DND-41 (cell line): ENCODE measurements around the gene IFT43.

Experiments used
- ATAC-seq: fragments of 200-7000 bp; cut with Tn5 transposase; 3 replicates; pipeline ENCODE4 v1.9.1; 2021; ENCODE audit warnings: low read depth; ENCODE audit not compliant: insufficient read depth
- DNase-seq: peaks from one replicate; pipeline ENCODE4 v3.0.0-alpha.2; 2020
- H2AFZ ChIP-seq: 2 replicates; pipeline ENCODE4 v1.6.0; 2012; ENCODE audit warnings: low read depth, low read length
- H3K27ac ChIP-seq: 2 replicates; pipeline ENCODE4 v1.5.1; 2012; ENCODE audit warnings: low read length, inconsistent platforms
- H3K27me3 ChIP-seq: fragments of 200-600 bp; sonication (generic); 2 replicates; pipeline ENCODE4 v1.6.0; 2012; ENCODE audit warnings: low read length, mild to moderate bottlenecking, inconsistent platforms; ENCODE audit not compliant: insufficient read depth, poor library complexity
- H3K36me3 ChIP-seq: 2 replicates; pipeline ENCODE4 v1.5.1; 2012; ENCODE audit warnings: low read length, inconsistent platforms; ENCODE audit not compliant: insufficient read depth
- H3K4me1 ChIP-seq: 2 replicates; pipeline ENCODE4 v1.5.1; 2012; ENCODE audit warnings: mild to moderate bottlenecking, low read length; ENCODE audit not compliant: insufficient read depth
- H3K4me2 ChIP-seq: 2 replicates; pipeline ENCODE4 v1.6.0; 2012; ENCODE audit warnings: mild to moderate bottlenecking, moderate library complexity, low read length, inconsistent platforms; ENCODE audit not compliant: insufficient read depth
- H3K4me3 ChIP-seq, 2 experiments: fragments of 200-600 bp in 1 of 2; shearing (Covaris generic) in 1 of 2; 2 replicates each; pipeline ENCODE4 v1.5.1; 2012 to 2016; ENCODE audit warnings: inconsistent platforms in 2 of 2, low read length in 2 of 2, mild to moderate bottlenecking in 2 of 2, low read depth in 1 of 2, moderate library complexity in 1 of 2
- H3K79me2 ChIP-seq: 2 replicates; pipeline ENCODE4 v1.6.0; 2012; ENCODE audit warnings: low read length, inconsistent platforms; ENCODE audit not compliant: insufficient read depth
- H3K9ac ChIP-seq: 2 replicates; pipeline ENCODE4 v1.6.0; 2012; ENCODE audit warnings: low read depth, mild to moderate bottlenecking, inconsistent platforms, low read length, moderate library complexity
- H3K9me3 ChIP-seq: 2 replicates; pipeline ENCODE4 v1.5.1; 2012; ENCODE audit warnings: low read length, moderate library complexity, mild to moderate bottlenecking, inconsistent platforms; ENCODE audit not compliant: insufficient read depth, severe bottlenecking
- H4K20me1 ChIP-seq: 2 replicates; pipeline ENCODE4 v1.6.0; 2012; ENCODE audit warnings: low read length; ENCODE audit not compliant: insufficient read depth
- EZH2 ChIP-seq: IDR thresholded peaks from 3 replicates; pipeline ENCODE4 v1.6.1; 2012; ENCODE audit warnings: borderline replicate concordance, low read depth, mild to moderate bottlenecking, moderate library complexity, low read length, inconsistent platforms; ENCODE audit not compliant: severe bottlenecking
- TF ChIP-seq, protein P1 (sequence below): IDR thresholded peaks from 2 replicates; pipeline ENCODE4 v1.5.1; 2012; ENCODE audit warnings: borderline replicate concordance, low read length, moderate library complexity, mild to moderate bottlenecking; ENCODE audit not compliant: poor library complexity, severe bottlenecking; ENCODE audit errors: extremely low read depth

The IFT43 gene

DNA sequence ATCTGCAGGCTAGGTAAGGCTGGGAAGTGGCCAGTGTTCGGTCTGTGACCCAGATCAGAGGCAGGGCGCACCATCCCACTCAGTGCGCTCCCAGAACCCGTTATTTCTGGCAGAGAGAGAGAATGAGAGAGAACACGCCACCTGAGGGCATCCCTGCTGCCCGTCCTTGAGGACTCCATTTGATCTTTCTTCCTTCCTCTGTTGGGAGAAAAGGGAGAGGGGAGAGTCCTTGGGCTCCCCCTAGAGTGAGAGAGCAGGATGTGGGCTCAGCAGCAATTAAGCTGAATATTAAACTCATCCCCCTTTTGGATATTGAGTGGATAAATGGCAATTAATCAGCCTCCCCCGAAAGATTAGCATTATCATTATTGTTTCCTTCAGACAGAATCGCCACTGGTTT, 70.6 kb downstream of the IFT43 start:
- ATAC-seq (peak; percentile 62; the same call in 2 of the 3 replicates), DNase-seq (peak; percentile 12)
- no peak overlapping the region for H2AFZ ChIP-seq

DNA sequence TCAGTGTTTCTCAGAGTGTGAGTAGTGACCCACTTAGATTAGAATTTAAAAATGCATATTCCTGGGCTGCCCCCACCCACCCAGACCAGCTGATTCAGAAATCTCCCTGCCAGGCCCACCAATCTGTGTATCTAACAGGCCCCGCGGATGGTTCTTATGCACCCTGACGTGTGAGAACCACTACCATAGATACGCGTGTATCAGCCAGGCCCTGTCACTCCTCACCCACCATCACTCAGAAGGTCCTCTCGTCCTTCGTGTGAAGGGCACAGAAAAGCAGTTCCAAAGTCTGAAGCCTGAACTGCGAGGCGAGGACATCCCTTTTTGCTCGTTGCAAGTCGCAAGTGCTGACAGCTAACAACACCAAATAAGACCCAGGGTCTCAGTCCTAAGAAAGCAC, 72.4 kb downstream of the IFT43 start:
- ATAC-seq = no peak
- no peak overlapping the region for H3K27ac ChIP-seq
- H3K4me1 ChIP-seq = no peaks in the 10 kb centered on the region
- H3K4me2 ChIP-seq = no peak overlapping the region
- H2AFZ ChIP-seq = no peak overlapping the region
- no peak overlapping the region for H3K4me3 ChIP-seq
- H3K9me3 ChIP-seq = no peaks in the 10 kb centered on the region
- no peaks in the 10 kb centered on the region for H4K20me1 ChIP-seq
- DNase-seq = no peak
- TF ChIP-seq, protein P1, sequence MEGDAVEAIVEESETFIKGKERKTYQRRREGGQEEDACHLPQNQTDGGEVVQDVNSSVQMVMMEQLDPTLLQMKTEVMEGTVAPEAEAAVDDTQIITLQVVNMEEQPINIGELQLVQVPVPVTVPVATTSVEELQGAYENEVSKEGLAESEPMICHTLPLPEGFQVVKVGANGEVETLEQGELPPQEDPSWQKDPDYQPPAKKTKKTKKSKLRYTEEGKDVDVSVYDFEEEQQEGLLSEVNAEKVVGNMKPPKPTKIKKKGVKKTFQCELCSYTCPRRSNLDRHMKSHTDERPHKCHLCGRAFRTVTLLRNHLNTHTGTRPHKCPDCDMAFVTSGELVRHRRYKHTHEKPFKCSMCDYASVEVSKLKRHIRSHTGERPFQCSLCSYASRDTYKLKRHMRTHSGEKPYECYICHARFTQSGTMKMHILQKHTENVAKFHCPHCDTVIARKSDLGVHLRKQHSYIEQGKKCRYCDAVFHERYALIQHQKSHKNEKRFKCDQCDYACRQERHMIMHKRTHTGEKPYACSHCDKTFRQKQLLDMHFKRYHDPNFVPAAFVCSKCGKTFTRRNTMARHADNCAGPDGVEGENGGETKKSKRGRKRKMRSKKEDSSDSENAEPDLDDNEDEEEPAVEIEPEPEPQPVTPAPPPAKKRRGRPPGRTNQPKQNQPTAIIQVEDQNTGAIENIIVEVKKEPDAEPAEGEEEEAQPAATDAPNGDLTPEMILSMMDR = no peak
- TF ChIP-seq EZH2 = no peak
- H3K27me3 ChIP-seq = no peaks in the 10 kb centered on the region
- H3K79me2 ChIP-seq = no peaks in the 10 kb centered on the region
- H3K9ac ChIP-seq = no peak overlapping the region
- H3K36me3 ChIP-seq = no peaks in the 10 kb centered on the region

More for the DNA sequence above, 70.6 kb downstream of the IFT43 start:
- TF ChIP-seq, protein P1 = peak; percentile 57
- TF ChIP-seq EZH2 = no peak
- Histone ChIP-seq H3K9ac (no peak overlapping the region), H3K4me3 (no peak overlapping the region), H3K36me3 (no peaks in the 10 kb centered on the region), H3K27ac (no peak overlapping the region), H3K4me2 (no peak overlapping the region), H4K20me1 (no peaks in the 10 kb centered on the region; the same call in 1 of the 2 replicates), H3K27me3 (no peaks in the 10 kb centered on the region), H3K79me2 (no peaks in the 10 kb centered on the region), H3K9me3 (no peaks in the 10 kb centered on the region), H3K4me1 (no peaks in the 10 kb centered on the region)

GRCh38 chr14:76063327-76063726, 77.8 kb downstream of the IFT43 start:
- Histone ChIP-seq H3K36me3 (no peaks in the 10 kb centered on the region; the same call in 1 of the 2 replicates), H4K20me1 (no peaks in the 10 kb centered on the region), H3K9me3 (no peaks in the 10 kb centered on the region), H3K79me2 (no peaks in the 10 kb centered on the region), H3K27ac (no peak overlapping the region), H2AFZ (no peak overlapping the region), H3K4me2 (no peak overlapping the region), H3K4me3 (no peak overlapping the region), H3K27me3 (no peaks in the 10 kb centered on the region), H3K9ac (no peak overlapping the region), H3K4me1 (no peaks in the 10 kb centered on the region)
- no peak for DNase-seq
- TF ChIP-seq, protein P1 = no peak
- no peak for TF ChIP-seq EZH2
- ATAC-seq = no peak

DNA sequence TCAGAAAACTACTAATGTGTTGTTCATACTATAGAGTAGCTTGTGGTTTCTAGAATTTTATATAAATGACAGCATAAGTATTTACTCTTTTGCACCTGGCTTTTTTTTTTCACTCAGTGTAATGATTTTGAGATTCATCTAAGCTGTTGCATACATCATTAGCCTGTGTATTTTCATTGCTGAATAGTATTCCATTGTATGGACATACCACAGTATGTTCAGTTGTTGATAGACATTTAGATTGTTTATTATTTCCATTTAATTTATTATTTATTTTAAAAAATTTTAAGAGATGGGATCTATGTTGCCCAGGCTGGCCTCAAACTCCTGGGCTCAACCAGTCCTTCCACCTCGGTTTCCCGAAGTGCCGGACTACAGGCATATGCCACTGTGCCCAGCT, 80.0 kb downstream of the IFT43 start:
- Histone ChIP-seq H3K9me3 (no peaks in the 10 kb centered on the region), H4K20me1 (no peaks in the 10 kb centered on the region), H3K27ac (no peak overlapping the region), H3K9ac (no peak overlapping the region), H3K4me1 (no peaks in the 10 kb centered on the region), H3K27me3 (no peaks in the 10 kb centered on the region), H2AFZ (no peak overlapping the region), H3K4me3 (no peak overlapping the region), H3K36me3 (no peaks in the 10 kb centered on the region; the same call in 1 of the 2 replicates), H3K79me2 (no peaks in the 10 kb centered on the region), H3K4me2 (no peak overlapping the region)
- TF ChIP-seq, protein P1 = no peak
- TF ChIP-seq EZH2 = no peak
- no peak for ATAC-seq
- DNase-seq = no peak
